ENCODE results near the gene CRLF3. TPM values are rescaled to one million over a fixed set of nuclear protein-coding genes. Genes with fewer than 3 reads are reported as not detected.

The CRLF3 gene
- 13.7 and 16.5 TPM in 2 replicates for total RNA-seq

DNA sequence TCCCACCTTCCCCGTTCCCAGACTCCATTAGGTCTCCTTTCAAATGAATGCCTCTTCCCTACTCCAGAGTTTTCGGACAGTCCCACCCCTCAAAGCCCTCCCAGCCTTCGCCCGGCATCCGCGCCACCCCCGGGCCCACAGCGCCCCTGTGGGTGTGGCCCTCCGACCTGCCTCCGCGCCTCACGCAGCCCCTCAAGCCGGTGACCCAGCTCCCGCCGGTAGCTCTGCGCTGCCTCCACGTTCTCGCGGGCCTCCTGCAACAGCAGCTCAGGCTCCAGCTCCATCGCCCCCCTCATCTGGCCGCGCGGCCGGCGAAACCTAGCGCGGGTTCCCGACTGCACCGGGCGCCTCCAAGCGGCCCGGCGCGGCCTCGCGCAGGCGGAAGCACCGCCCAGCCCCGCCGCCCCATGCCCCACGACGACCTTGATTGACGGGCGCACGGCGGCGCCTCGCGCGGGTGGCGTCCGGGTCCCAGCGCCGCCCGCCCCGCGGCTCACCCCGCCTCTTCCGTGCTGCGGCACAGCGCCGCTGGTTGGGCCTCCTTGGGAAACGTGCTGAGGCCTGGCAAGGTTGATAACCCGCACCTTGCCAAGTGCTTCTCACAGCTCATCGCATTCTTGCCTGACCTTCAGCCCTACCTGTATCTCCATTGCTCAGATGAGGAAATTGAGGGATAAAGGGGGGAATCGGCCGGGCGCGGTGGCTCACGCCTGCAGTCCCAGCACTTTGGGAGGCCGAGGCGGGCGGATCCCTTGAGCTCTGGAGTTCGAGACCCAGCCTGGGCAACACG is at the start of gene CRLF3:
TSS of gene CRLF3 (minus strand) at position 337 of the 790 bp plus-strand sequence. CDS start at position 296, 41 bp downstream.

GRCh38 chr17:30831663-30832437 is 7.4 kb upstream of the CRLF3 start, which contains the start of gene ATAD5:
Gene ATAD5 (plus strand): TSS chr17:30831966. CDS start chr17:30832348, 382 bp downstream.

Other genes with a start within 250 kb of the CRLF3 start
- gene ATAD5, start 7.3 kb upstream of the CRLF3 start, total RNA-seq = 2.2 and 4.3 TPM in 2 replicates
- gene TEFM, start 81.5 kb upstream of the CRLF3 start, total RNA-seq = 7.3 and 11.8 TPM in 2 replicates
- 0.62 and 0.91 TPM in 2 replicates for gene ADAP2, start 97.3 kb upstream of the CRLF3 start, total RNA-seq
- gene RNF135, start 146.3 kb upstream of the CRLF3 start, total RNA-seq = 14.1 and 18.5 TPM in 2 replicates